ENCODE measurements around the gene MAN2B1.
"Not testable (repeated sequence)": the region's sequence is repeated elsewhere in the genome, so short reads cannot be mapped to it uniquely, and the experiment has no call there.

MAN2B1 gene

DNA sequence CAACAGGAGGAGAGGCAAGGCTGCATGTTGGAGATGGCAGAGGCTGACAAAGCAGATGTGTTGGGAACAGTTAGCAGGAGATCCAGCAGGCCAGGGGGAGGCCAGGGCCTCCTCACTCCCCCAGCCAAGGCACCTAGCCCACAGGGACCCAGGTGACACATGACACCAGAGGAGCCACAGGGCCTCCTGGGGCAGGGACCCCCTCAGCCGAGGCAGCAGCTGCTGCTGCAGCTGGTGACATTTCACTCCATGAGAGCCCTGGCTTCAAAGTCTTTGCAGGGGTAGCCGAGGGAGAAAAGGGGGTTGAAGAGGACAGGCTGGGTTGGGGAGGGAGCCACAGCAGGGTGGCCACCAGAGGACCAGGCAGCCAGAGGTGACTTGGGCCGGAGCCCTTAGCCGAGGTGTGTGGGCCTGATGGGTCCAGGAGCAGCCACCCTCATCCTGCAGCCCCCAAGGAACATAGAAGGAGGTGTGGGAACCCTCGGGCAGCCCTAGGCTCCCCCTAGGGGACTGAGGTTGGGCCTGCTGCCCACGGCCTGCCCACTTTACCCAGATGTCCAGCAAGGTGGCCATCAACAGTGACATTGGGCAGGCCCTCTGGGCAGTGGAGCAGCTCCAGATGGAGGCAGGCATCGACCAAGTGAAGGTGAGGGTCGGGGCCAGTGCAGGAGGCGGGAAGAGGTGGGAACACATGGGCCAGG is 21.1 kb upstream of the MAN2B1 start, which contains the start of gene GNG14:
GNG14 (plus strand) TSS at position 503 of the 701 bp plus-strand sequence; CDS start at position 554, 51 bp downstream.
- no peak for DNase-seq

DNA sequence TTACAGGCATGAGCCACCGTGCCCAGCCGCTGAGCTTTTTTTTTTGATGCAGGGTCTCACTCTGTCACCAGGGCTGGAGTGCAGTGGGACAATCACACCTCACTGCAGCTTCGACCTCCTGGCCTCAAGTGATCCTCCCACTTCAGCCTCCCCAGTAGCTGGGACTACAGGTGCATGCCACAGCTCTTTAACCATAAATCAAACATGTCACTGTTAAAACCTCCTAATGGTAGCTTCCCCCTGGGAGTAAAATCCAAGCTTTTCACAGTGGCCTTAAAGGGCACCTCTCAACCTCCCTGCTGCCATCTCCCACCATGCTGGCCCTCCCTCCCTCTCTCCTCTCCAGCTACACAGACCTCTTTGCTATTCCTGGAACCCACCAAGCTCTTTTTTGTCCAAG is 19.3 kb upstream of the MAN2B1 start:
- no peak for DNase-seq

DNA sequence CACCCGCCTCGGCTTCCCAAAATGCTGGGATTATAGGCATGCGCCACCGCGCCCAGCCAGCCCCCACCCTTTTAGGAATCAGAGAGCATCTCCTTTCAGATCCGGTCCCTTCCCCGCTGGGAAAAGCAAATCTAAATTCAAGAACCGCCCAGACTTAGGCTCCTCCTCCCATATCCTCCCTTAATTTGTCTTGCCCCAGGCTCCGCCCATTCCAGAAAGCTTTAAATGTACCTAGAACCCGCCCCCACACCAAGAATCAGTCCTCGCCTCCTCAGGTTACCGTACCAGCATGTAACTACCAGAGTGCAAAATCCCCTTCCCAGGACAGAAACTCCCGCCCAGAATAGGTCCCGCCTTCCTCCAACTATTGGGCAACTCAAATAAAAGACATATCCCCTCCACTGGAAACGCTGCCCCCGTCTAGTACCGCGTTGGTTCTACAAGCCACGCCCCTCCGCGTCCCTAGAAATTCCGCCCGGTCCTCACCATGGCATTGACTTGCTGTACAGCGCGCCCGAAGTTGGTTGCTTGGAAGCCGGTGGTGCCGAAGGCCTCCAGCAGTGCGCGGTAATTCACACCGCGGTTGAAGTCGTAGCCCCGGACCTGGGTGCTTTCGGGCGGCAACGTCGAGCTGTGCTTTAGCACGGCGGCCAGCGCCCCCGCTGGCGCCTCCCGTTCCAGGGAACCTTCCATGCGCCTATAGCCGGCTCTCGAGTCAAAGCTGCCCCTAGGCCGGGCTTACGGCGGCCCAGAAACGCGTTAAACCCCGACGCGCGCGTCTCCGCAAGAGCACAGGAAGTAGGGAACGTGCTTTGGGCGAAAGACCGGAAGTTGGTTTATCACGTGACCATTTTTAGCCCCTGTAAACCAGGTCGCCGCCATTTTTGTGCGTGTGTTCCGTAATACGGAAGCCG is 14.8 kb upstream of the MAN2B1 start, which contains the start of gene DHPS:
DHPS (minus strand) TSS at position 807 of the 914 bp plus-strand sequence; CDS start at position 693, 114 bp downstream.
- peak; percentile 89 to 93 for DNase-seq

DNA sequence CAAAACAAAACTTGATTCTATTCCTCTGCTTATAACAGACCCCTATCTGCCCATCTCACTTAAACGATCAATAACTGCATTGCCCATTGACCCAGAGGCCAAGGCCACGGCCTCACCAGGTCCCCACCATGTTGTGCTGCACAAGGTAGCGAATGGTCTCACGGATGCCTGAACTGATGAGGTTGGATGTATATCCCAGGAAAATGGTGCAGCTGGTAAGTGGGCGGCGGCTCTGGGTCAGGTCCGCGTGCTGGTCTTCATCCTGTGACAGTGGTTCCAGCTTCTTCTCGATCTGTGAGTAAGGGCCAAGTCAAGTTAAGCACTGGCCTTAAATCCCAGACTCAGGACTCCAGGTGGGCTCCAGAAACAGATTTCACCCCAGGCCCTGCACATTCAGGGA is 13.5 kb upstream of the MAN2B1 start:
- no peak for DNase-seq

DNA sequence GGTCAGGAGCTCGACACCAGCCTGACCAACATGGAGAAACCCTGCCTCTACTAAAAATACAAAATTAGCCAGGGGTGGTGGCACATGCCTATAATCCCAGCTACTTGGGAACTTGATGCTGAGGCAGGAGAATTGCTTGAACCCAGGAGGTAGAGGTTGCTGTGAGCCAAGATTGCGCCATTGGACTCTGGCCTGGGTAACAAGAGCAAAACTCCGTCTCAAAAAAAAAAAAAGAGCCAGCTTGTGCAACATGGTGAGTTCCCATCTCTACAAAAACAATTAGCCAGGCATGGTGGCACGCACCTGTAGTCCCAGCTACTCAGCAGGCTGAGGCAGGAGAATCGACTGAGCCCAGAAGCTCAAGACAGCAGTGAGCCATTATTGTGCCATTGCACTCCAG is 11.5 kb upstream of the MAN2B1 start:
- not testable (repeated sequence) for DNase-seq

DNA sequence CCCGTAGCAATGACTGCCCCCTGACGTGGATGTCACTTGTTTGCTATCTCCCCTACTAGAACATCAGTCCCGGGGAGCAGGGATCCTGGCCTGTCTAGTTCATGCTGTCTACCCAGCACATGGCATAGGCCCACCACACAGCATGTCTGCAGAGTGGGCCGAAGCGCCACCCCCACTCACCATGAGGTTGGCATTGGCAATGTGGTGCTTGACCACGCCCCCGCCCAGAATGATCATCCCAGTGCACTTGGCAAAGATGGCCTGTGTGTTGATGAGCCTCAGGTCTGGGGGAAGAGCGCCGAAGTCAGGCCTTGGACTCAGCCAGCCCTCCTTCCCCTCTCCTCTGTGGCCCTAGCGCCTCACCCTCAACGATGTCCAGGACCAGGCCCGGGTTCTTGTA is 10.4 kb upstream of the MAN2B1 start:
- DNase-seq = no peak

DNA sequence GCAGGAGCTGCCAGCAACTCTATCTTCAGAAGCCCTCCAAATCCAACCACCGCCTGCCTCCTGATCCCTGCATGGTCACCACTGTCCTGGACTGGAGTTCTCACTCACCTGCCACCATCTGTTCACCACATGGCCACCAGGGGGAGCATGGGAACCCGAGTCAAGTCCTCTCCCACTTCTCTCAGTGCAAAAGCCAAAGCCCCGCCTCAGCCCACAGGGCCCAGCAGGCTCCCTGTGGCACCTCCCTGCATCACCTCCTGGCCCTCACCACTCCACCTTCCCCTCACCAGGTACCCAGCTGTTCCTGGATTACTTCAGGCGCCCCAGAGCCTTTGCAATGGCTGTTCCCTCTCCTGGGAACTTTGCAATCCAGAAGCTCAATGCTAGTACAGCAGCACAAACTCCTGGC is 9.8 kb upstream of the MAN2B1 start:
- DNase-seq = peak; percentile 95

DNA sequence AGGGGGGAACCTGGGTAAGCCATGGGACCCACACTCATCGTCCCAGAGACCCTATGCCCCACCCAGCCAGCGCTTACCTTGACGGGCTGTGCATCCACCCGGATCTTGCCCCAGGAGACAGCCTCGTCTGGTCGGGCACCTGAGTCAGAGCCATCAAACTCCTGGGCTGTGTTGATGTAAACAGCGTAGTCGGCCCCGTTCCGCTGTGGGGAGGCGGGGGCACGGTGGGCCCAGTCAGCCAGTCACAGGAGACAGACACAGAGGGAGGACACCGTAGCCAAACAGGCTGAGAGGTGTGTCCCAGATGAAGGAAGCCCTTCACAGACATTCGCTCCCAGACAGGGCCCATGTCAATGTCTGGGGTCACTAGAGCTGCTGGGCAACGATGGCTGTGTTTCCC is 9.4 kb upstream of the MAN2B1 start:
- no peak for DNase-seq

DNA sequence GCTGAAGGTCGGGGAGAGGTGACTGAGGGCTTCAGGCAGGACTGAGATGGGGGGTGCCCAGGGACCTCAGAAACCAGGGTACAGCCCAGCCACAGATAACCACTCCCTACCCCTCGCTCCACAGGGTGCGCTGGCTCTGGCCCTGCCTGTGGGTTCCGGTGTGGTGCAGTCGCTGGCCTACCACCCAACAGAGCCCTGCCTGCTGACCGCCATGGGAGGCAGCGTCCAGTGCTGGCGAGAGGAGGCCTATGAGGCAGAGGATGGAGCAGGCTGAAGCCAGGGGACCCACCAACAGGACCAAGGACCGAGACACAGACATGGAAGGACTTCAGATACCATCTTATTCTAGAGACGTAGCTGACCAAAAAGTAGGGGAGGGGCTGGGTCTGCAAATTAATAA is 8.9 kb upstream of the MAN2B1 start:
- no peak for DNase-seq

DNA sequence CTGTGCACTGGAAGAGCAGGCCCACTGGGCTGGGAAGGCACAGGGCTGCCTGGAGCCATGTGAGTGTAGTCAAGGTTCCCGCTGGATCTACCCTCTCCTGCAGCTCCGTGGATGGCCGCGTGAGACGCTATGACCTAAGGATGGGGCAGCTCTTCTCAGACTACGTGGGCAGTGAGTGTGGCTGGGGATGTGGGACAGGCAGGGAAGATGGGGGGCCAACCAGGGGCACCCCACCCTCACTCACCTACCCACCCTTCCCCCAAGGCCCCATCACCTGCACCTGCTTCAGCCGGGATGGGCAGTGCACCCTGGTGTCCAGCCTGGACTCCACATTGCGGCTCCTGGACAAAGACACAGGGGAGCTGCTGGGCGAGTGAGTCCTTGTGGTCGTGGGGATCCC is 6.2 kb upstream of the MAN2B1 start:
- no peak for DNase-seq

DNA sequence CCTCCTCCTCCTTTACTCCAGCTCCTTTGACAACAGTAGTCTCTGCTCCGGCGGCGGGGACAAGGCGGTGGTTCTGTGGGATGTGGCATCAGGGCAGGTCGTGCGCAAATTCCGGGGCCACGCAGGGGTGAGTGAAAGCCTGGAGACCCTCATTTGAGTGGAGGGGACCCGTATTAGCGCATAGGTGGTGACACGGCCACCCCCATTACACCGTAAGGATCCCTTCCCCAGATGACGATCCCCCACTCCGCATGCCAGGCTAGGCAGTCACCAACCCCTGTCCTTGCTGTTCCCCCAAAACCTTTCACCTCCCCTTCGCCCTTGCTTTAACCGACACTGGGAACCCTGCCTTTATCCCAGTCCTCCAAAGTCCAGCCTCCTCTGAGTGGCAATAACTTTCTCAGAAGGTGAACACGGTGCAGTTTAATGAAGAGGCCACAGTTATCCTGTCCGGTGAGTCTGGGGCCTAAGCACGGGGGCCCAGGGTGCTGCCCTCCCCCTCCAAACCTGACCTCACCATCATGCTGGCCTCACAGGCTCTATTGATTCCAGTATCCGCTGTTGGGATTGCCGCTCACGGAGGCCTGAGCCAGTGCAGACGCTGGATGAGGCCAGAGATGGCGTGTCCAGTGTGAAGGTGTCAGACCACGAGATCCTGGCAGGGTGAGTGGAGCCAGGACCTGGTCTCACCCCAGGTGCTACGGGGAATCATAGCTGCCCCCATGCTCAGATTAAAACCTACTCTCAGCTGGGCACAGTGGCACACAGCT is 3.8 kb upstream of the MAN2B1 start:
- no peak for DNase-seq

DNA sequence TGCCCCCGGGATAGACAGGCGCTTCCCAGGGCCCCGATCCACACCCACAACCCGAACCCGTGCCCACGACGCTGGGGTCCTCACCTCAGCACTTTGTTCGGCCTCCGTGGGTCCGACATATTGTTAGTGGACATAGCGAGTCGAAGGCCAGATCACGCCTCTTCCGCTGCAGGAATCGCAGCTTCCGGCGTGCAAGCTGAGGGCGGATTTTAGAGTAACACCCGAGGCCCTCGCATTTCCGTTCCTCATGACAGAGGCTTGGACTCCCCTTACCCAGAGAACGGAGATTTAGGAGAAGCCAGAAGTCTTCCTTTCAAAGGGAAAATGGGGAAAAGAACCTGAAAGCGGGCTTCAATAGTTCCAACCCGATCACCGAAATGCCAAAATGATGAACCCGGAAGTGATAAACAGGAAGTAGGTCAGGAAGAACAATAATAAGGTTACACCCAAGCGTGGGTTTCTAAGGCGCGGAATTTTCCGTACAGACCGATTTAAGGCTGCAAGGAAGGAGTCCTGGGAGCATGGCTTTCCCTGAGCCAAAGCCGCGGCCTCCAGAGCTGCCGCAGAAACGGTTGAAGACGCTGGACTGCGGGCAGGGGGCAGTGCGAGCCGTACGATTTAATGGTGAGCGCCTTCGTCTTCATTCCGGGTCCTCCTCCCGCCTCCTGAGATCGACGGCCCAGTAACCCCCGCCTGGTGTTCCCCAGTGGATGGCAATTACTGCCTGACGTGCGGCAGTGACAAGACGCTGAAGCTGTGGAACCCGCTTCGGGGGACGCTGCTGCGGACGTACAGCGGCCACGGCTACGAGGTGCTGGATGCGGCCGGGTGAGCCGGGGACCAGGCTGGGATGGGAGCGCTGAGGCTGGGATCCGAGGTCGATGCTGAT is 3.0 kb upstream of the MAN2B1 start:
- peak; percentile 77 to 82 for DNase-seq

DNA sequence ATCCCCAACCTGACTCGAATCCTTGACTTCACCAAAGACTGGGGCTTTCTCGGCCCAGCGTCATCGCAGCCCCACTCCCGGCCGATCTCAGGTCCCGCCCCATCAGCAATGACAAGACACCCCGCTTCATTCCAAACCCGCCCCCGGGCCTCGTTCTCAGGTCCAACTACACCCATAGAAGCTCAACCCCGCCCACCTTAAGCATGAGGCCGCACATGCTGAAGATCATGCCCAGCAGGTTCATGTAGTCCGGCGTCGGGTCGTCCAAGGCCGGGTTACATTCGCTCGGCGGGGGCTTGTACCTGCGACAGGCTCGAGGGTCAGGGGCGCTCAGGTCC is 2.4 kb upstream of the MAN2B1 start:
- DNase-seq = peak; percentile 62 to 71

DNA sequence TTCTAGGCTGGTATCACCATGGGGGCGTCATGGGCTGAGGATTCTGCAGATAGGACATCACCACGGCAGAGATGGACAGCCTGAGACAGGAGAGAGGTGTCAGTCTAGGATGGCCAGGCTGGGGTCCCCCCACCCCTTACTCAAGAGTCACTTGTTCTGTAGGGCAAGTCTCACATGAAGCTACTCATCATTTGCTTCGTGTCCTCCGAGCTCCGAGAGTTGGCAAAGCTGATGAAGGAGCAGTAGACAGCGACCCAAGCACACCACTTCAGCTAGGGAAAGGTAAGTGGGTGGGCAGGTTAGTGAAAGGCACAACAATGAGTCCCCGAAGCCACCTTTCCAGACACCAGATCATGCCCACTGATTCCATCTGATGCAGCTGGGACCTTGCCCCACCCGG is 1.8 kb upstream of the MAN2B1 start:
- DNase-seq = no peak

DNA sequence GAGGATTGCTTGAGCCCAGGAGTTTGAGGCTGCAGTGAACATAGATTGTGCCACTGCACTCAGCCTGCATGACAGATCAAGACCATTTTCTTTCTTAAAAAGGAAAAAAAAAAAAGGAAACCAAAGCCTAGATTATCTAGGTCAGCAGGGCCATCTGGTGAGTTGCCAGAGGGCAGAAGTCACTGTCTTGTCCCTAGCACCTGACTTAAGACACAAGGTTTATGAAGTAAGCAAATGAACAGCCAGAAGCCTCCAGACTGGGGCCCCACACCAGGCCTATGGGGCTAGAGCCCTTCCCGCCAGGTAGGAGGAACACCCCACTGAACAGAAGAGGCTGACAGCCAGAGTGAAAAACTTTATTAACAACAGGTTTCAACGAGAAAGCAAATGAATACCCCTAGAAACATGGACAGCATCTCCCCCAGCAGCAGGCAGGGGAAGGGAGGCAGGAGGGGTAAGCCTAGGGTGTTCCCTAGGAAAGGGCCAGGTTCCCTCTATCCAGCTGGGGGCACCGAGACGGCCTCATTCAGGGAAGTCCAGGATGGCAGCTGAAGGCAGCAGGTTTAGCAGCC is 1.3 kb upstream of the MAN2B1 start:
- DNase-seq = no peak

DNA sequence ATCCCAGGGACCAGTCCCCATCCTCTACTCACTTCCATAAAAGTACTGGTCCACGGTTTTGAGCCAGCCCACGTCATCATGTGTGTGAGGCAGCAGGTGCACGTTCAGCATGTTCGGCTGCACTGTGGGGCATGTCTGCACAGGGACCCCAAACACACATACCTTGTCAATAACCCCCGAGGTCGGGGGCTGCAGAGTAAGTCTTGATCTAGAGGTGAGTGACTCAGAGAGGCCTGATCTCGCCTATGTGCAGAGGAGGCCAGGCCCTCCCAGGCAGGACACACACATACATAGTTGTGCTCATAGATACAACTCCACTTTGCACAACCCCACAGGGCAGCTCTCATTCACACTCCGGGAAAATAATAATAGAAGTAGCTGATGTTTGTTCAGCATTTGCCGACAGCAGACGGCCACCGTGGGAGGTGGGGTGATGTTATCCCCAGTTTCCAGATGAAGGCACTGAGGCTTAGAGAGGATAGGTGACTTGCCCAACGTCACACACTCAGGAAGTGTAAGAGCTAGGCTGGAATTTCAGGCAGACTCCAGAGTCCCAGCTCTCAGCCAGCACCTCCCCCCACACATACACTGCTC is 774 bp downstream of the MAN2B1 start:
- DNase-seq = peak; percentile 30 to 40

DNA sequence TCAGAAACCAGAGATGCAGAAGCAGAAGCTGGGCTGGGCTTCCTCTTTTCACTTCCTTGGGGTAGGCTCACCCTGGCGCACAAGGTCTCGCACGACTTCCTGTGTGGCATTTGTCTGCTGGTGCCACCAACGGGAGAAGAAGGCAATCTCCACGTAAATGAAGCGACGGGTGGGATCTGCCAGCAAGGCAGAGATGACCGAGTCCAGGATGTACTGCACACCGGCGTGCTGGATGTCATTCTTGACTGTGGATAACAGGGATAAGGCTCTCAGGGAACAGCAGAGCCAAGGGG is 1.3 kb downstream of the MAN2B1 start:
- DNase-seq = peak; percentile 57 to 65

DNA sequence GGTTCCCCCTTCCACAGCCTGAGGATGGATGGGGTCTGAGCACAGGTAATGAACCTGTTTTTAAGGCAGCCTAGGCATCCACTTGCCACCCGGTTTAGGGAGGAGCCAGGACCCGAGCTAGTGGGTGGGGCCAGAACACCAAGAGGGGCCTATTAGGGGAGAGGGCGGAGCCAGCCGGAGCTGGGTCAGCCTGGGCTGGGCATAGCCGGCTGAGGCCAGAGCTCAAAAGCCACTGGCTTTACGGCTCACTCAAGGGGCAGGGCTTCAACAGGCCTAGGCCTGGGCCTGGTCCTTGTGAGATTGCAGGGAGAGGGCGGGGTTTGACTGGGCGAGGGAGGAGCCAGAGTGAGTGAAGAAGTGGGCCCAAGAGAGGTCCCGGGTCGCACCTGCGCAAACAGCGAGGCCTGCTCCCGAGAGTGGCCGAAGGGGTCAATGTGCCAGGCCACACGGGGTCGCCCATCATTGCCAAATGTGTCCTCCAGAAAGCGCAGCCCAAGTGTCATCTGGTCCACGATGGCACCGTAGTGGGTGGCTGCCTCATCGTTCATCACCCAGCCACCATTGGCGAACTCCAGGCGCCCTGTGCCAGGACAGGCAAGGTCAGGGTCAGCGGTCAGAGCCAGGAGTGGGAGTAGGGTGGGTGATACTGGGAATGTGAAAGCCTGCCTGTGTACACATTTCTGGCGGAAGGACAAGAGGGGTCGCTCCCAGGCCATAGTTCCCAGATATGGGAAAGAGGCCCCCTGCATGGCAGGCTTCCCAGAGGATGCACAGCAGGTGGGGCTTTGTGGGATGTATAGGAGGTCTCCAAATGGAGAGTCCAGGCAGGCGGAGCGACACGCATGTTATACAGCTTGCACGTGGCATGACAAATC is 1.9 kb downstream of the MAN2B1 start:
- DNase-seq = peak in 1 of 2 experiments; percentile 24

DNA sequence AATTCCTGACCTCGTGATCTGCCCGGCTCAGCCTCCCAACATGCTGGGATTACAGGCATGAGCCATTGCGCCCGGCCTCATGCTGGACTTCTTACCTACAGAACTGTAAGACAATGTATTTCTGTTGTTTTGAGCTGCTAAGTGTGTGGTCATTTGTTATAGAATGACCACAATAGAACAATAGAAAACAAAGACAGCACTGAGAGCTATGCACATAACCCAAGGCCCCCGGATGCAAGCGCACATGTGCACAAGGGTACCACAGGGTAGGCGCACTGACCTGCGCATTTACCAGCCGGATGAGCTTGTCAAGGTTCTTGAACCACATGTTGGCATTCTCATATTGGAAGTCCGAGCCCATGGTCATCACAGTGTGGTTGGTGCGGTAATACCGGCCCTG is 5.6 kb downstream of the MAN2B1 start:
- DNase-seq = no peak

DNA sequence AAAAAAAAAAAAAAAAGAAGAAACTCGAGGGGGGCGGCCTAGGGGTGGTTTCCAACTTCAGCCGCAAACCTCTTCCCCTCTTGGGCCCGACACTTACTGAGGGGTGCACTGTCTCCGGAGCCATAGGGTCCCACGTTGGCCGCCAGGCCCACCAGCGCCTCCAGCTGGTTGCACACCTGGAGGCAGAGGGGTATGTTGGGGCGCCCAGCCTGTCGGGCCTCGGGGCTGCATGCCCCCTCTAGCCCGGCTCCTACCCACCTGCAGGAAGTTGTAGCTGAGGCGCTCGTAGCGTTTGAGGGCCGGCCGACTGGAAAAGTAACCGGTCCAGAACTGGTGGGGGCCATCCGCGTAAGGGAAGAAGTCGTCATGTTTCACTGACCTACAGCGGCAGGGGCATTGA is 8.6 kb downstream of the MAN2B1 start:
- no peak for DNase-seq

All from activated CD4-positive, alpha-beta T cell treated with anti-CD3 and anti-CD28 coated beads, Interleukin-2, amount 50 U/mL, for 48 hours (primary cell).